Upper lobe of left lung (tissue), 4 donors: ENCODE measurements around the gene RARB.

Source experiments
- POLR2A ChIP-seq, 4 donors: fragments of 450-650 bp; IDR thresholded peaks; one replicate each; pipeline ENCODE4 v1.5.1; 2016 to 2017; ENCODE audit warnings: antibody characterized with exemption in 4 of 4, mild to moderate bottlenecking in 2 of 4
- POLR2AphosphoS5 ChIP-seq, 2 donors: sonication (generic); formaldehyde crosslinking; IDR thresholded peaks; one replicate each; pipeline ENCODE4 v1.5.1; 2017; ENCODE audit warnings: antibody characterized with exemption in 2 of 2
- TF ChIP-seq, protein P1 (sequence below), 6 experiments: fragments of 450-650 bp in 4 of 6; fragments of 200-600 bp in 2 of 6; sonication (generic) in 2 of 6; IDR thresholded peaks; one replicate each; pipeline ENCODE4 v1.5.1; 2016 to 2019; ENCODE audit warnings: antibody characterized with exemption in 6 of 6

- TF ChIP-seq, protein P1, sequence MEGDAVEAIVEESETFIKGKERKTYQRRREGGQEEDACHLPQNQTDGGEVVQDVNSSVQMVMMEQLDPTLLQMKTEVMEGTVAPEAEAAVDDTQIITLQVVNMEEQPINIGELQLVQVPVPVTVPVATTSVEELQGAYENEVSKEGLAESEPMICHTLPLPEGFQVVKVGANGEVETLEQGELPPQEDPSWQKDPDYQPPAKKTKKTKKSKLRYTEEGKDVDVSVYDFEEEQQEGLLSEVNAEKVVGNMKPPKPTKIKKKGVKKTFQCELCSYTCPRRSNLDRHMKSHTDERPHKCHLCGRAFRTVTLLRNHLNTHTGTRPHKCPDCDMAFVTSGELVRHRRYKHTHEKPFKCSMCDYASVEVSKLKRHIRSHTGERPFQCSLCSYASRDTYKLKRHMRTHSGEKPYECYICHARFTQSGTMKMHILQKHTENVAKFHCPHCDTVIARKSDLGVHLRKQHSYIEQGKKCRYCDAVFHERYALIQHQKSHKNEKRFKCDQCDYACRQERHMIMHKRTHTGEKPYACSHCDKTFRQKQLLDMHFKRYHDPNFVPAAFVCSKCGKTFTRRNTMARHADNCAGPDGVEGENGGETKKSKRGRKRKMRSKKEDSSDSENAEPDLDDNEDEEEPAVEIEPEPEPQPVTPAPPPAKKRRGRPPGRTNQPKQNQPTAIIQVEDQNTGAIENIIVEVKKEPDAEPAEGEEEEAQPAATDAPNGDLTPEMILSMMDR (IDR thresholded peaks at IDR 0.05) = no peak
- TF ChIP-seq POLR2AphosphoS5 (IDR thresholded peaks at IDR 0.05) = no peak
- no peak for TF ChIP-seq POLR2A (IDR thresholded peaks at IDR 0.05)
Observed at GRCh38 chr3:25404569-25404968, 23.5 kb upstream of the RARB start.
